ENCODE measurements around the gene ZNF19. TPM values are rescaled to one million over a fixed set of nuclear protein-coding genes. Genes with fewer than 3 reads are reported as not detected.

The ZNF19 gene
- total RNA-seq, 1 experiment from 2014 or later, result 4.7 TPM

DNA sequence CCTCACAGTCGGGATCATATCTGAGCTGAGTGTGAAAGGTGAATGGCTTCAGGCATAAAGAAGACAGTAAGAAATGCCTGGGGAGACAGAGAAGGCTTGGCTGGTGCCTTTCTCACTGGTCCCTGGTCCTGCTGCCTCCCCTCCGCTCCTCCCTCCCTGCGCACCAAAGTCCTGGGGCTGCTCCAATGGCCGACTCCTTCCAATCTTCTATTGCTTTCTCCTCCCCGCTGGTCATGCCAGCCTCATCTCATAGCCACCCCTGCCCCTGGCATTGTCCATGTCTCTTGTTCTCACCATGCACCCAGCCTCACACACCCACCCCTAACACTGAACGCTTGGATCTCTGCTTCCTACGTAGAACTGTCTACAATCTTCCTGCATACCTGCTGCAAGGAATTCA, 65.3 kb downstream of the ZNF19 start:
- H3K27ac ChIP-seq (ENCODE audit: insufficient read length, low read depth, low read length), result no peak overlapping the region
- no peak overlapping the region for H2BK20ac ChIP-seq (ENCODE audit: low read depth, low read length, poor library complexity, severe bottlenecking)
- H4K91ac ChIP-seq (ENCODE audit: insufficient read length, low read depth, low read length), result no peak overlapping the region
- TF ChIP-seq CTCF (conservative IDR thresholded peaks at IDR 0.05), result no peak
- H2BK12ac ChIP-seq (ENCODE audit: insufficient read length, low read depth, low read length), result no peak overlapping the region
- H3K56ac ChIP-seq (ENCODE audit: insufficient read length, low read depth, low read length), result no peak overlapping the region
- no peak overlapping the region for H3T11ph ChIP-seq (ENCODE audit: low read length)
- H3K79me1 ChIP-seq (ENCODE audit: insufficient read depth, low read depth, low read length, poor library complexity, severe bottlenecking), result no peaks in the 10 kb centered on the region
- Mint-ChIP-seq H3K4me3 (peak overlapping the region; percentile 1 to 6; a peak in 2 of 5 replicates), H3K4me1 (peaks cover 15 to 19% of the 10 kb centered on the region in 2 experiments), H3K27me3 (ENCODE audit: low read depth) (peaks cover 41% of the 10 kb centered on the region), H3K27ac (no peak overlapping the region), H3K9me3 (peaks cover 0 to 4% of the 10 kb centered on the region in 2 experiments; a peak in 2 of 5 replicates), H3K36me3 (ENCODE audit: insufficient read depth in 1 of 3, low read depth in 3 of 3) (peaks cover 0 to 2% (median 0%) of the 10 kb centered on the region in 3 experiments; a peak in 1 of 7 replicates)
- no peak overlapping the region for H2AFZ ChIP-seq (ENCODE audit: low read length)
- H3K23me2 ChIP-seq (ENCODE audit: insufficient read length, low read depth, low read length, poor library complexity, severe bottlenecking), result no peaks in the 10 kb centered on the region
- H4K5ac ChIP-seq (ENCODE audit: insufficient read length, low read depth, low read length), result no peak overlapping the region
- H2BK15ac ChIP-seq (ENCODE audit: low read depth, low read length), result no peak overlapping the region
- H3K4ac ChIP-seq (ENCODE audit: low read depth, low read length), result no peak overlapping the region
- no peaks in the 10 kb centered on the region for H3K4me1 ChIP-seq (ENCODE audit: insufficient read depth, low read length)
- H3K4me2 ChIP-seq (ENCODE audit: insufficient read depth, insufficient read length, low read length), result no peak overlapping the region
- no peak for DNase-seq
- H3K9ac ChIP-seq (ENCODE audit: extremely low read depth, insufficient read length, low read length), result no peak overlapping the region
- H3K14ac ChIP-seq (ENCODE audit: insufficient read depth, low read length), result no peak overlapping the region
- no peaks in the 10 kb centered on the region for H3K79me2 ChIP-seq (ENCODE audit: insufficient read depth, low read length)
- WGBS (ENCODE audit: extremely low coverage, insufficient read length, low lambda C conversion rate), result no CpG with 5 or more reads among the region's 7 CpGs
- no peaks in the 10 kb centered on the region for H3K9me3 ChIP-seq (ENCODE audit: control insufficient read depth, low read depth, low read length)
- H2AK5ac ChIP-seq (ENCODE audit: insufficient read length, low read length), result no peak overlapping the region
- no peak overlapping the region for H4K8ac ChIP-seq (replicated peaks; ENCODE audit: insufficient read length, low read depth, low read length)
- H3K18ac ChIP-seq (ENCODE audit: insufficient read length, low read depth, low read length), result no peak overlapping the region
- no peak overlapping the region for H3K23ac ChIP-seq (ENCODE audit: insufficient read length, low read depth, low read length)
- no peaks in the 10 kb centered on the region for H3K27me3 ChIP-seq (ENCODE audit: insufficient read depth, low read length)
- no peak overlapping the region for H2BK5ac ChIP-seq (ENCODE audit: insufficient read length, low read length)
- H4K20me1 ChIP-seq (ENCODE audit: control insufficient read depth, insufficient read depth, insufficient read length), result no peaks in the 10 kb centered on the region
- no peak overlapping the region for H2BK120ac ChIP-seq (ENCODE audit: low read depth, low read length, poor library complexity, severe bottlenecking)

Other genes with a start within 250 kb of the ZNF19 start
- 13.6 and 15.5 TPM in 2 replicates for gene CMTR2, start 199.9 kb downstream of the ZNF19 start, total RNA-seq (2021)
- 0.85 and 0.97 TPM in 2 replicates for gene CALB2, start 130.6 kb downstream of the ZNF19 start, total RNA-seq (2021)
- not detected in 2 replicates for gene TLE7, start 47.3 kb downstream of the ZNF19 start, total RNA-seq (2021)
- 9.6 and 10.1 TPM in 2 replicates for gene ZNF23, start 27.1 kb downstream of the ZNF19 start, total RNA-seq (2021)
- 5.9 and 6.8 TPM in 2 replicates for gene CHST4, start 37.1 kb upstream of the ZNF19 start, total RNA-seq (2021)
- gene TAT, start 87.8 kb upstream of the ZNF19 start, total RNA-seq (2021), result 0.09 TPM in 1 of 2 replicates, not detected in the other
- gene MARVELD3, start 136.9 kb upstream of the ZNF19 start, total RNA-seq (2021), result 25.2 and 27.0 TPM in 2 replicates
- gene PHLPP2, start 235.4 kb upstream of the ZNF19 start, total RNA-seq (2021), result 19.3 and 23.2 TPM in 2 replicates

All from H9 (cell line).